OCI-LY1 (cell line): ENCODE measurements around the gene MPST.

Experiments used
- H2AFZ ChIP-seq: fragments of 200-600 bp; sonication (generic), shearing (Covaris generic); 2 replicates; pipeline ENCODE4 v1.6.0; 2014; ENCODE audit warnings: antibody characterized with exemption, mild to moderate bottlenecking, low read length
- H3F3A ChIP-seq: fragments of 200-600 bp; sonication (generic), shearing (Covaris generic); 2 replicates; pipeline ENCODE4 v1.6.0; 2014; ENCODE audit warnings: mild to moderate bottlenecking, antibody characterized with exemption, low read length, moderate library complexity; ENCODE audit not compliant: insufficient read depth
- H3K27ac ChIP-seq: fragments of 200-600 bp; sonication (generic); 2 replicates; pipeline ENCODE4 v1.5.1; 2014; ENCODE audit warnings: low read length, mixed run types, mild to moderate bottlenecking, low read depth; ENCODE audit not compliant: poor library complexity, severe bottlenecking
- H3K27me3 ChIP-seq: fragments of 200-600 bp; sonication (generic); 2 replicates; pipeline ENCODE4 v1.6.0; 2014; ENCODE audit warnings: antibody characterized with exemption, mild to moderate bottlenecking, low read length, moderate library complexity; ENCODE audit not compliant: insufficient read depth
- H3K36me3 ChIP-seq: fragments of 200-600 bp; sonication (generic); 2 replicates; pipeline ENCODE4 v1.6.1; 2014; ENCODE audit warnings: mild to moderate bottlenecking, antibody characterized with exemption, low read length, moderate library complexity, mixed read lengths; ENCODE audit not compliant: insufficient read depth
- H3K4me1 ChIP-seq: fragments of 200-600 bp; sonication (generic); 2 replicates; pipeline ENCODE4 v1.5.1; 2014; ENCODE audit warnings: mild to moderate bottlenecking, low read length, moderate library complexity; ENCODE audit not compliant: insufficient read depth, severe bottlenecking
- H3K4me2 ChIP-seq: fragments of 200-600 bp; sonication (generic), shearing (Covaris generic); 2 replicates; pipeline ENCODE4 v1.6.1; 2014; ENCODE audit warnings: low read length
- H3K4me3 ChIP-seq: fragments of 200-600 bp; sonication (generic); 2 replicates; pipeline ENCODE4 v1.5.1; 2014; ENCODE audit warnings: low read length, low read depth, mild to moderate bottlenecking, mixed read lengths; ENCODE audit not compliant: poor library complexity, severe bottlenecking
- H3K79me2 ChIP-seq: fragments of 200-600 bp; shearing (Covaris generic); 2 replicates; pipeline ENCODE4 v1.6.1; 2016; ENCODE audit warnings: mixed run types, low read length, mixed read lengths; ENCODE audit not compliant: insufficient read depth
- H3K9ac ChIP-seq: fragments of 200-600 bp; sonication (generic), shearing (Covaris generic); 2 replicates; pipeline ENCODE4 v1.6.1; 2014; ENCODE audit warnings: mild to moderate bottlenecking, low read length, mixed read lengths
- H3K9me2 ChIP-seq: fragments of 200-600 bp; sonication (generic), shearing (Covaris generic); 2 replicates; pipeline ENCODE4 v1.6.1; 2014; ENCODE audit warnings: low read depth, mild to moderate bottlenecking, low read length, mixed read lengths
- H3K9me3 ChIP-seq: fragments of 200-600 bp; shearing (Covaris generic); 2 replicates; pipeline ENCODE4 v1.6.1; 2014; ENCODE audit warnings: low read length, mixed read lengths
- H4K20me1 ChIP-seq: fragments of 200-600 bp; sonication (generic), shearing (Covaris generic); 2 replicates; pipeline ENCODE4 v1.6.0; 2016; ENCODE audit warnings: mild to moderate bottlenecking, low read length; ENCODE audit not compliant: insufficient read depth
- EZH2 ChIP-seq: fragments of 200-600 bp; sonication (generic), shearing (Covaris generic); IDR thresholded peaks from 2 replicates; pipeline ENCODE4 v1.8.0; 2017; ENCODE audit warnings: borderline replicate concordance, mixed run types, mild to moderate bottlenecking, antibody characterized with exemption, low read length, moderate library complexity, mixed read lengths
- TF ChIP-seq, protein P1 (sequence below): fragments of 200-600 bp; sonication (generic), shearing (Covaris generic); IDR thresholded peaks from 2 replicates; pipeline ENCODE4 v1.5.1; 2017; ENCODE audit warnings: mild to moderate bottlenecking, antibody characterized with exemption, low read length, moderate library complexity, mixed read lengths

Gene MPST

DNA sequence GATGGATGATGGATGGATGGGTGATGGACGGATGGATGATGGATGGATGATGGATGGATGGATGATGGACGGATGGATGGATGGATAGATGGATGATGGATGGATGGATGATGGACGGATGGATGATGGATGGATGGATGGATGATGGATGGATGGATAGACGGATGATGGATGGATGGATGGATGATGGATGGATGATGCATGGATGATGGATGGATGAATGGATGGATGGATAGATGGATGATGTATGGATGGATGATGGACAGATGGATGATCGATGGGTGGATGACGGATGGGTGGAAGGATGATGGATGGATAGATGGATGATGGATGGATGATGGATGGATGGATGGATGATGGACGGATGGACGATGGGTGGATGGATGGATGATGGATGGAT lies 53.1 kb downstream of the MPST start:
- H3K36me3 ChIP-seq, result no peaks in the 10 kb centered on the region
- H3K9me3 ChIP-seq, result no peaks in the 10 kb centered on the region
- H3K9me2 ChIP-seq, result no peaks in the 10 kb centered on the region
- H3K4me1 ChIP-seq, result no peaks in the 10 kb centered on the region
- no peak overlapping the region for H3K9ac ChIP-seq
- H3F3A ChIP-seq, result no peaks in the 10 kb centered on the region
- no peaks in the 10 kb centered on the region for H3K79me2 ChIP-seq
- no peaks in the 10 kb centered on the region for H4K20me1 ChIP-seq
- TF ChIP-seq, protein P1, sequence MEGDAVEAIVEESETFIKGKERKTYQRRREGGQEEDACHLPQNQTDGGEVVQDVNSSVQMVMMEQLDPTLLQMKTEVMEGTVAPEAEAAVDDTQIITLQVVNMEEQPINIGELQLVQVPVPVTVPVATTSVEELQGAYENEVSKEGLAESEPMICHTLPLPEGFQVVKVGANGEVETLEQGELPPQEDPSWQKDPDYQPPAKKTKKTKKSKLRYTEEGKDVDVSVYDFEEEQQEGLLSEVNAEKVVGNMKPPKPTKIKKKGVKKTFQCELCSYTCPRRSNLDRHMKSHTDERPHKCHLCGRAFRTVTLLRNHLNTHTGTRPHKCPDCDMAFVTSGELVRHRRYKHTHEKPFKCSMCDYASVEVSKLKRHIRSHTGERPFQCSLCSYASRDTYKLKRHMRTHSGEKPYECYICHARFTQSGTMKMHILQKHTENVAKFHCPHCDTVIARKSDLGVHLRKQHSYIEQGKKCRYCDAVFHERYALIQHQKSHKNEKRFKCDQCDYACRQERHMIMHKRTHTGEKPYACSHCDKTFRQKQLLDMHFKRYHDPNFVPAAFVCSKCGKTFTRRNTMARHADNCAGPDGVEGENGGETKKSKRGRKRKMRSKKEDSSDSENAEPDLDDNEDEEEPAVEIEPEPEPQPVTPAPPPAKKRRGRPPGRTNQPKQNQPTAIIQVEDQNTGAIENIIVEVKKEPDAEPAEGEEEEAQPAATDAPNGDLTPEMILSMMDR, result no peak
- no peak for TF ChIP-seq EZH2
- H2AFZ ChIP-seq, result no peak overlapping the region
- no peak overlapping the region for H3K4me2 ChIP-seq
- H3K4me3 ChIP-seq, result no peak overlapping the region
- H3K27ac ChIP-seq, result no peak overlapping the region
- H3K27me3 ChIP-seq, result 0 out of 2 replicates have a peak, but pooled peaks cover 5% of the 10 kb centered on the region

DNA sequence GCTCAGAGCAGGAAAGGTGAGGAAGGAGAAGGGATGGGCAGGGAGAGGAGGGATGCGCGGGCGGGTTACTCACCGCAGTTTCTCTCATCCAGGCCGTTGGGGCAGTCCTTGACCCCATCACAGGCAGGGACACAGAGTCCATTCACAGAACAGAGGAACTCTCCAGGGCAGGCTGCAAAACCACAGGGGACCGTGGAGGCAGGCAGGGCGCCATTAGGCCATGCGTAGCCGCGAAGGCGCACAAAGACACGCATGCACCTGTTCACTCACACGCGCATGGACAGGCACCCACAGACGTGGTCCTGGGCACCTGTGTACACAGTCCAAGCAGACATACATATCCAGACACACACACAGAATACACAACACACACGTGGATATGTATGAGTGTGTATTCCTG lies 55.0 kb downstream of the MPST start:
- TF ChIP-seq EZH2, result no peak
- TF ChIP-seq, protein P1, result no peak
- no peaks in the 10 kb centered on the region for H3K9me2 ChIP-seq
- H3K4me1 ChIP-seq, result no peaks in the 10 kb centered on the region
- no peak overlapping the region for H3K4me3 ChIP-seq
- no peaks in the 10 kb centered on the region for H3K27me3 ChIP-seq
- H3K36me3 ChIP-seq, result no peaks in the 10 kb centered on the region
- no peak overlapping the region for H2AFZ ChIP-seq
- no peak overlapping the region for H3K9ac ChIP-seq
- H4K20me1 ChIP-seq, result no peaks in the 10 kb centered on the region
- H3K9me3 ChIP-seq, result no peaks in the 10 kb centered on the region
- no peaks in the 10 kb centered on the region for H3F3A ChIP-seq
- H3K79me2 ChIP-seq, result no peaks in the 10 kb centered on the region
- H3K27ac ChIP-seq, result no peak overlapping the region
- H3K4me2 ChIP-seq, result no peak overlapping the region

DNA sequence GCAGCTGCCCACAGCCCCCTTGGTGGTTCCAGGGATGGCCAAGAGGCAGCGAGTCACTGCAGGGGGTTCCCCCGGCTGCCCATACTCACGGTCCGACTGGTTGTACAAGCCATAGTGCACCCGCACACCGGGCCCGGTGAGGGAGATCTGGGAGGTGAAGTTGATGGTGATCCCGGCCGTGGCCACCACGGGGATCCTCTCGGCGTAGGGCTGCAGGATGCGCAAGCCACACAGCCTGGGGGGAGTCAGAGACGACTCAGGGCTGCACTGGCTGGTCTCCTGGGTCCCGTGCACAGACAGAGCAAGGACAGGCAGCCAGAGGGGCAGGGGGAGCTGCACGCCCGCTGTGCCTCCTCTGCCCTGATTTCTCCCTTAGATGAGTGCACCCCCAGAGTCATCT lies 55.5 kb downstream of the MPST start:
- no peak overlapping the region for H3K4me3 ChIP-seq
- H3K27ac ChIP-seq, result no peak overlapping the region
- no peaks in the 10 kb centered on the region for H3K79me2 ChIP-seq
- H3F3A ChIP-seq, result no peaks in the 10 kb centered on the region
- no peak overlapping the region for H3K9ac ChIP-seq
- no peaks in the 10 kb centered on the region for H3K9me2 ChIP-seq
- H3K9me3 ChIP-seq, result no peaks in the 10 kb centered on the region
- no peak overlapping the region for H3K4me2 ChIP-seq
- 0 out of 2 replicates have a peak, but pooled peaks cover under 1% of the 10 kb centered on the region for H3K27me3 ChIP-seq
- no peaks in the 10 kb centered on the region for H4K20me1 ChIP-seq
- TF ChIP-seq, protein P1, result no peak
- no peak for TF ChIP-seq EZH2
- H2AFZ ChIP-seq, result no peak overlapping the region
- H3K36me3 ChIP-seq, result no peaks in the 10 kb centered on the region
- no peaks in the 10 kb centered on the region for H3K4me1 ChIP-seq
